Measurements from ENCODE around the gene MAPK11.

MAPK11 gene

GRCh38 chr22:50293441-50294318 is 23.5 kb upstream of the MAPK11 start:
- TF ChIP-seq CTCF (IDR thresholded peaks at IDR 0.05; ENCODE audit: borderline replicate concordance, insufficient read depth, low read depth, low read length) = no peak
- H3K4me3 ChIP-seq (ENCODE audit: low read depth, low read length) = no peak overlapping the region

GRCh38 chr22:50292643-50293440 is 22.7 kb upstream of the MAPK11 start:
- no peak overlapping the region for H3K4me3 ChIP-seq (ENCODE audit: low read depth, low read length)

GRCh38 chr22:50289942-50290630 is 19.9 kb upstream of the MAPK11 start:
- no peak overlapping the region for H3K4me3 ChIP-seq (ENCODE audit: low read depth, low read length)
- no peak for TF ChIP-seq CTCF (IDR thresholded peaks at IDR 0.05; ENCODE audit: borderline replicate concordance, insufficient read depth, low read depth, low read length)

More at GRCh38 chr22:50292643-50293440, 22.7 kb upstream of the MAPK11 start:
- TF ChIP-seq CTCF (IDR thresholded peaks at IDR 0.05; ENCODE audit: borderline replicate concordance, insufficient read depth, low read depth, low read length) = no peak

GRCh38 chr22:50289151-50289941 is 19.2 kb upstream of the MAPK11 start:
- no peak overlapping the region for H3K4me3 ChIP-seq (ENCODE audit: low read depth, low read length)
- no peak for TF ChIP-seq CTCF (IDR thresholded peaks at IDR 0.05; ENCODE audit: borderline replicate concordance, insufficient read depth, low read depth, low read length)

- no peak for TF ChIP-seq CTCF (IDR thresholded peaks at IDR 0.05; ENCODE audit: borderline replicate concordance, insufficient read depth, low read depth, low read length)
- no peak overlapping the region for H3K4me3 ChIP-seq (ENCODE audit: low read depth, low read length)
Measured at GRCh38 chr22:50287731-50288130, 17.6 kb upstream of the MAPK11 start.

- no peak overlapping the region for H3K4me3 ChIP-seq (ENCODE audit: low read depth, low read length)
- TF ChIP-seq CTCF (IDR thresholded peaks at IDR 0.05; ENCODE audit: borderline replicate concordance, insufficient read depth, low read depth, low read length) = no peak
Measured at GRCh38 chr22:50286701-50287318, 16.6 kb upstream of the MAPK11 start.

Measured in GM12875 (cell line).